HCT116 (cell line): ENCODE data around the gene DEPDC5. TPM values are rescaled to one million over a fixed set of nuclear protein-coding genes. Genes with fewer than 3 reads are reported as not detected.
A peak's percentile ranks its signal among the peaks of the same experiment; 100 is the strongest.

Experiments used
- ATAC-seq: fragments of 200-7000 bp; cut with Tn5 transposase; 2 replicates; pipeline ENCODE4 v1.9.1; 2020; ENCODE audit warnings: mild to moderate bottlenecking, moderate library complexity
- BruUV-seq: library from RNA; stranded (reverse); fragments of 400-500 nt; replicated peaks from 2 replicates; lab custom pipeline; 2021; lab: Mats Ljungman, UMichigan
- CTCF ChIA-PET: fragments of 300-600 bp; sonication (Branson Sonifier 250); formaldehyde crosslinking; loops from one replicate; lab custom pipeline; 2021; ENCODE audit warnings: antibody characterized with exemption; lab: Charles Lee
- POLR2A ChIA-PET: fragments of 300-600, 350-600 bp; sonication (Branson Sonifier 250); formaldehyde crosslinking; loops from one replicate; lab custom pipeline; 2021; ENCODE audit warnings: antibody characterized with exemption; lab: Charles Lee
- RAD21 ChIA-PET, 2 experiments: fragments of 300-600 bp; sonication (Branson Sonifier 250); formaldehyde crosslinking; loops; one replicate each; lab custom pipeline; 2023; ENCODE audit warnings: low total read pairs in 2 of 2; ENCODE audit not compliant: uncharacterized antibody in 2 of 2, unreplicated experiment in 2 of 2, low non-redundant PET in 1 of 2; lab: Charles Lee
- DNase-seq: peaks from one replicate; pipeline ENCODE4 v3.0.0-alpha.2; 2010; ENCODE audit warnings: low read depth, low spot score
- H2AFZ ChIP-seq: fragments of 200-600 bp; shearing (Covaris generic), sonication (generic); 2 replicates; pipeline ENCODE4 v1.6.1; 2017; ENCODE audit warnings: low read depth, mixed run types, mixed read lengths, antibody characterized with exemption, low read length; ENCODE audit not compliant: poor library complexity, severe bottlenecking
- H3K27ac ChIP-seq: 2 replicates; pipeline ENCODE4 v1.5.1; 2012; ENCODE audit warnings: low read depth, low read length
- H3K27me3 ChIP-seq: fragments of 200-600 bp; sonication (generic); 2 replicates; pipeline ENCODE4 v1.6.1; 2016; ENCODE audit warnings: mixed run types, low read length, mixed read lengths; ENCODE audit not compliant: insufficient read depth
- H3K36me3 ChIP-seq, 2 experiments: fragments of 200-500 bp in 1 of 2; fragments of 200-600 bp in 1 of 2; sonication (Bioruptor generic) in 1 of 2; sonication (generic) in 1 of 2; 2 replicates each; pipeline versions ENCODE4 v1.5.1 to v1.6.1; 2014 to 2016; ENCODE audit warnings: low read length in 2 of 2, inconsistent platforms in 1 of 2, mixed read lengths in 1 of 2, mixed run types in 1 of 2; ENCODE audit not compliant: insufficient read depth in 2 of 2, control insufficient read depth in 1 of 2
- H3K4me1 ChIP-seq, 2 experiments: fragments of 200-600 bp in 1 of 2; sonication (generic) in 1 of 2; 2 replicates each; pipeline versions ENCODE4 v1.5.1 to v1.6.1; 2012 to 2017; ENCODE audit warnings: low read length in 2 of 2, inconsistent platforms in 1 of 2, mild to moderate bottlenecking in 1 of 2, mixed read lengths in 1 of 2, mixed run types in 1 of 2, moderate library complexity in 1 of 2; ENCODE audit not compliant: insufficient read depth in 2 of 2, control insufficient read depth in 1 of 2
- H3K4me2 ChIP-seq: fragments of 200-600 bp; sonication (generic); 2 replicates; pipeline ENCODE4 v1.6.1; 2017; ENCODE audit warnings: mixed run types, low read length, mixed read lengths
- H3K4me3 ChIP-seq, 2 experiments: fragments of 200-600 bp in 1 of 2; sonication (generic) in 1 of 2; replicated peaks in 1 of 2; 2 replicates each; pipeline ENCODE4 v1.5.1; 2011 to 2016; ENCODE audit warnings: low read length in 2 of 2, control low read depth in 1 of 2, low read depth in 1 of 2, mild to moderate bottlenecking in 1 of 2, mixed read lengths in 1 of 2, mixed run types in 1 of 2
- H3K79me2 ChIP-seq: fragments of 200-600 bp; sonication (generic); 2 replicates; pipeline ENCODE4 v1.6.1; 2017; ENCODE audit warnings: mild to moderate bottlenecking, mixed run types, low read length, moderate library complexity, mixed read lengths; ENCODE audit not compliant: insufficient read depth
- H3K9ac ChIP-seq: fragments of 200-600 bp; sonication (generic); 2 replicates; pipeline ENCODE4 v1.6.1; 2016; ENCODE audit warnings: low read length, mixed read lengths
- H3K9me2 ChIP-seq: fragments of 200-600 bp; sonication (generic), shearing (Covaris generic); 2 replicates; pipeline ENCODE4 v1.6.1; 2017; ENCODE audit warnings: mixed run types, mild to moderate bottlenecking, moderate library complexity; ENCODE audit not compliant: insufficient read depth
- H3K9me3 ChIP-seq, 2 experiments: fragments of 200-500 bp in 1 of 2; fragments of 200-600 bp in 1 of 2; sonication (Bioruptor generic) in 1 of 2; sonication (generic) in 1 of 2; 2 replicates each; pipeline ENCODE4 v1.6.1; 2014 to 2017; ENCODE audit warnings: low read length in 2 of 2, mixed read lengths in 2 of 2, inconsistent platforms in 1 of 2, low read depth in 1 of 2, mild to moderate bottlenecking in 1 of 2, mixed run types in 1 of 2, moderate library complexity in 1 of 2; ENCODE audit not compliant: control insufficient read depth in 1 of 2, insufficient read depth in 1 of 2
- H4K20me1 ChIP-seq: fragments of 200-600 bp; sonication (generic), shearing (Covaris generic); 2 replicates; pipeline ENCODE4 v1.6.1; 2017; ENCODE audit warnings: mixed run types, mild to moderate bottlenecking, moderate library complexity; ENCODE audit not compliant: insufficient read depth
- CBX3 ChIP-seq: IDR thresholded peaks from 2 replicates; pipeline ENCODE4 v1.6.1; 2012; ENCODE audit warnings: low read depth
- CEBPB ChIP-seq: IDR thresholded peaks from 2 replicates; pipeline ENCODE4 v1.6.1; 2012; ENCODE audit warnings: low read depth
- ELF1 ChIP-seq: IDR thresholded peaks from 2 replicates; pipeline ENCODE4 v1.6.1; 2012; ENCODE audit warnings: low read depth, borderline replicate concordance
- EZH2 ChIP-seq: fragments of 200-600 bp; sonication (generic); IDR thresholded peaks from 2 replicates; pipeline ENCODE4 v1.6.1; 2017; ENCODE audit warnings: antibody characterized with exemption, mixed run types
- FOSL1 ChIP-seq: IDR thresholded peaks from 2 replicates; pipeline ENCODE4 v1.6.1; 2012; ENCODE audit warnings: low read depth
- JUND ChIP-seq: IDR thresholded peaks from 2 replicates; pipeline ENCODE4 v1.6.1; 2012
- POLR2A ChIP-seq: IDR thresholded peaks from 2 replicates; pipeline ENCODE4 v1.7.0; 2011; ENCODE audit warnings: borderline replicate concordance; ENCODE audit not compliant: insufficient read depth, insufficient read length; ENCODE audit errors: extremely low read depth
- POLR2AphosphoS5 ChIP-seq: IDR thresholded peaks from 2 replicates; pipeline ENCODE4 v1.6.1; 2011; ENCODE audit warnings: mild to moderate bottlenecking, low read depth, low read length, moderate library complexity
- RAD21 ChIP-seq: IDR thresholded peaks from 2 replicates; pipeline ENCODE4 v1.6.1; 2012; ENCODE audit warnings: low read depth, mild to moderate bottlenecking
- SP1 ChIP-seq: IDR thresholded peaks from 2 replicates; pipeline ENCODE4 v1.6.1; 2012; ENCODE audit warnings: low read depth
- SRF ChIP-seq: IDR thresholded peaks from 2 replicates; pipeline ENCODE4 v1.6.1; 2012; ENCODE audit warnings: low read depth
- TCF7L2 ChIP-seq: IDR thresholded peaks from 2 replicates; pipeline ENCODE4 v1.7.0; 2011; ENCODE audit warnings: borderline replicate concordance, inconsistent platforms; ENCODE audit not compliant: insufficient read depth, insufficient read length; ENCODE audit errors: extremely low read depth
- YY1 ChIP-seq: IDR thresholded peaks from 2 replicates; pipeline ENCODE4 v1.6.1; 2011; ENCODE audit warnings: low read length, low read depth, moderate library complexity, mild to moderate bottlenecking; ENCODE audit not compliant: insufficient replicate concordance; ENCODE audit errors: extremely low read depth
- intact Hi-C: fragments of 100-400 bp; cut with micrococcal nuclease; formaldehyde crosslinking; loops from 2 replicates; pipeline ENCODE4 v1.10.0; 2022
- total RNA-seq: library from RNA; stranded (reverse); gene quantifications from one replicate; pipeline ENCODE4 v1.2.1, GENCODE V29; 2021; ENCODE audit not compliant: unreplicated experiment
- TF ChIP-seq, protein P1 (sequence below): IDR thresholded peaks from 2 replicates; pipeline ENCODE4 v1.6.1; 2012
- TF ChIP-seq, protein P2 (sequence below): IDR thresholded peaks from 2 replicates; pipeline ENCODE4 v1.6.1; 2011; ENCODE audit warnings: mild to moderate bottlenecking, low read length, moderate library complexity; ENCODE audit not compliant: insufficient replicate concordance; ENCODE audit errors: extremely low read depth
- TF ChIP-seq, protein P3 (sequence below), 3 experiments: fragments of 200-600 bp in 1 of 3; sonication (generic) in 1 of 3; IDR thresholded peaks in 2 of 3; conservative IDR thresholded peaks in 1 of 3; 2 replicates each; pipeline ENCODE4 v1.5.1; 2012 to 2017; ENCODE audit warnings: low read depth in 2 of 3, low read length in 2 of 3, antibody characterized with exemption in 1 of 3, borderline replicate concordance in 1 of 3, control low read depth in 1 of 3, mild to moderate bottlenecking in 1 of 3, mixed read lengths in 1 of 3, mixed run types in 1 of 3, moderate library complexity in 1 of 3; ENCODE audit not compliant: insufficient read depth in 1 of 3
- TF ChIP-seq, protein P4 (sequence below): IDR thresholded peaks from 2 replicates; pipeline ENCODE4 v1.6.1; 2012
- TF ChIP-seq, protein P5 (sequence below): IDR thresholded peaks from 2 replicates; pipeline ENCODE4 v1.6.1; 2012; ENCODE audit warnings: low read depth

The DEPDC5 gene
- total RNA-seq, 1 experiment from 2014 or later, result 35.0 TPM

DNA sequence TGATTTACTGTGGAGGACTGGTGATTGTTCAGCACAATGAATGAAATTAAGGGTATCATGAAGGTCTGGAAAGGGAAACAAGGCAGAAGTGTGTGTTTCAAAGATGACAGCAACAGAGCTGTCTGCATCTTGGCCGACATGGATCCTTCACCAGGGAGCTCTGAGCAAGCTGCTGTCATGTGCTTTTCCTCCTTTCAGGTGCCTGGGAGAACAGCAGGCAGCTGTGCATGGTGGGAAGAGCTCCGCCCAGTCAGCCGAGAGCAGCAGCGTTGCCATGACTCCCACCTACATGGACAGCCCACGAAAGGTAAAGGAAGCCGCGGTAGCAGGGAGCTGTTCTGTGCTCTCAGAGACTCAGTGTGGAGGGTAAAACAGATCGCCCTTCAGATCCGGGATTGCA, 103.4 kb downstream of the DEPDC5 start:
- TF ChIP-seq CBX3 (no peak), EZH2 (no peak), JUND (no peak), CEBPB (no peak), SP1 (no peak), POLR2AphosphoS5 (no peak), ELF1 (no peak), POLR2A (no peak), FOSL1 (no peak), YY1 (no peak), TCF7L2 (no peak), RAD21 (no peak), SRF (no peak)
- TF ChIP-seq, protein P1, sequence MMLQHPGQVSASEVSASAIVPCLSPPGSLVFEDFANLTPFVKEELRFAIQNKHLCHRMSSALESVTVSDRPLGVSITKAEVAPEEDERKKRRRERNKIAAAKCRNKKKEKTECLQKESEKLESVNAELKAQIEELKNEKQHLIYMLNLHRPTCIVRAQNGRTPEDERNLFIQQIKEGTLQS, result no peak
- TF ChIP-seq, protein P2, sequence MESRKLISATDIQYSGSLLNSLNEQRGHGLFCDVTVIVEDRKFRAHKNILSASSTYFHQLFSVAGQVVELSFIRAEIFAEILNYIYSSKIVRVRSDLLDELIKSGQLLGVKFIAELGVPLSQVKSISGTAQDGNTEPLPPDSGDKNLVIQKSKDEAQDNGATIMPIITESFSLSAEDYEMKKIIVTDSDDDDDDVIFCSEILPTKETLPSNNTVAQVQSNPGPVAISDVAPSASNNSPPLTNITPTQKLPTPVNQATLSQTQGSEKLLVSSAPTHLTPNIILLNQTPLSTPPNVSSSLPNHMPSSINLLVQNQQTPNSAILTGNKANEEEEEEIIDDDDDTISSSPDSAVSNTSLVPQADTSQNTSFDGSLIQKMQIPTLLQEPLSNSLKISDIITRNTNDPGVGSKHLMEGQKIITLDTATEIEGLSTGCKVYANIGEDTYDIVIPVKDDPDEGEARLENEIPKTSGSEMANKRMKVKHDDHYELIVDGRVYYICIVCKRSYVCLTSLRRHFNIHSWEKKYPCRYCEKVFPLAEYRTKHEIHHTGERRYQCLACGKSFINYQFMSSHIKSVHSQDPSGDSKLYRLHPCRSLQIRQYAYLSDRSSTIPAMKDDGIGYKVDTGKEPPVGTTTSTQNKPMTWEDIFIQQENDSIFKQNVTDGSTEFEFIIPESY, result no peak
- TF ChIP-seq, protein P3, sequence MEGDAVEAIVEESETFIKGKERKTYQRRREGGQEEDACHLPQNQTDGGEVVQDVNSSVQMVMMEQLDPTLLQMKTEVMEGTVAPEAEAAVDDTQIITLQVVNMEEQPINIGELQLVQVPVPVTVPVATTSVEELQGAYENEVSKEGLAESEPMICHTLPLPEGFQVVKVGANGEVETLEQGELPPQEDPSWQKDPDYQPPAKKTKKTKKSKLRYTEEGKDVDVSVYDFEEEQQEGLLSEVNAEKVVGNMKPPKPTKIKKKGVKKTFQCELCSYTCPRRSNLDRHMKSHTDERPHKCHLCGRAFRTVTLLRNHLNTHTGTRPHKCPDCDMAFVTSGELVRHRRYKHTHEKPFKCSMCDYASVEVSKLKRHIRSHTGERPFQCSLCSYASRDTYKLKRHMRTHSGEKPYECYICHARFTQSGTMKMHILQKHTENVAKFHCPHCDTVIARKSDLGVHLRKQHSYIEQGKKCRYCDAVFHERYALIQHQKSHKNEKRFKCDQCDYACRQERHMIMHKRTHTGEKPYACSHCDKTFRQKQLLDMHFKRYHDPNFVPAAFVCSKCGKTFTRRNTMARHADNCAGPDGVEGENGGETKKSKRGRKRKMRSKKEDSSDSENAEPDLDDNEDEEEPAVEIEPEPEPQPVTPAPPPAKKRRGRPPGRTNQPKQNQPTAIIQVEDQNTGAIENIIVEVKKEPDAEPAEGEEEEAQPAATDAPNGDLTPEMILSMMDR (IDR thresholded peaks at IDR 0.05 in 2 of 3, conservative IDR thresholded peaks at IDR 0.05 in 1 of 3; ENCODE audit: borderline replicate concordance in 1 of 3, insufficient read depth in 1 of 3, low read depth in 2 of 3, low read length in 2 of 3), result no peak
- TF ChIP-seq, protein P4, sequence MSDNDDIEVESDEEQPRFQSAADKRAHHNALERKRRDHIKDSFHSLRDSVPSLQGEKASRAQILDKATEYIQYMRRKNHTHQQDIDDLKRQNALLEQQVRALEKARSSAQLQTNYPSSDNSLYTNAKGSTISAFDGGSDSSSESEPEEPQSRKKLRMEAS, result no peak
- TF ChIP-seq, protein P5, sequence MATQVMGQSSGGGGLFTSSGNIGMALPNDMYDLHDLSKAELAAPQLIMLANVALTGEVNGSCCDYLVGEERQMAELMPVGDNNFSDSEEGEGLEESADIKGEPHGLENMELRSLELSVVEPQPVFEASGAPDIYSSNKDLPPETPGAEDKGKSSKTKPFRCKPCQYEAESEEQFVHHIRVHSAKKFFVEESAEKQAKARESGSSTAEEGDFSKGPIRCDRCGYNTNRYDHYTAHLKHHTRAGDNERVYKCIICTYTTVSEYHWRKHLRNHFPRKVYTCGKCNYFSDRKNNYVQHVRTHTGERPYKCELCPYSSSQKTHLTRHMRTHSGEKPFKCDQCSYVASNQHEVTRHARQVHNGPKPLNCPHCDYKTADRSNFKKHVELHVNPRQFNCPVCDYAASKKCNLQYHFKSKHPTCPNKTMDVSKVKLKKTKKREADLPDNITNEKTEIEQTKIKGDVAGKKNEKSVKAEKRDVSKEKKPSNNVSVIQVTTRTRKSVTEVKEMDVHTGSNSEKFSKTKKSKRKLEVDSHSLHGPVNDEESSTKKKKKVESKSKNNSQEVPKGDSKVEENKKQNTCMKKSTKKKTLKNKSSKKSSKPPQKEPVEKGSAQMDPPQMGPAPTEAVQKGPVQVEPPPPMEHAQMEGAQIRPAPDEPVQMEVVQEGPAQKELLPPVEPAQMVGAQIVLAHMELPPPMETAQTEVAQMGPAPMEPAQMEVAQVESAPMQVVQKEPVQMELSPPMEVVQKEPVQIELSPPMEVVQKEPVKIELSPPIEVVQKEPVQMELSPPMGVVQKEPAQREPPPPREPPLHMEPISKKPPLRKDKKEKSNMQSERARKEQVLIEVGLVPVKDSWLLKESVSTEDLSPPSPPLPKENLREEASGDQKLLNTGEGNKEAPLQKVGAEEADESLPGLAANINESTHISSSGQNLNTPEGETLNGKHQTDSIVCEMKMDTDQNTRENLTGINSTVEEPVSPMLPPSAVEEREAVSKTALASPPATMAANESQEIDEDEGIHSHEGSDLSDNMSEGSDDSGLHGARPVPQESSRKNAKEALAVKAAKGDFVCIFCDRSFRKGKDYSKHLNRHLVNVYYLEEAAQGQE, result no peak
- no peak for DNase-seq
- H3K4me3 ChIP-seq, result no peak overlapping the region
- H3K27ac ChIP-seq, result no peak overlapping the region
- no TSS peak for BruUV-seq
- H4K20me1 ChIP-seq, result no peaks in the 10 kb centered on the region
- H3K4me2 ChIP-seq, result no peak overlapping the region
- H3K9ac ChIP-seq, result no peak overlapping the region
- no peaks in the 10 kb centered on the region for H3K9me3 ChIP-seq
- H3K79me2 ChIP-seq, result no peaks in the 10 kb centered on the region
- no peaks in the 10 kb centered on the region for H3K27me3 ChIP-seq
- peak; percentile 69 for ATAC-seq
- CTCF ChIA-PET, result no interaction called here
- H3K36me3 ChIP-seq, result peaks cover 0 to 5% of the 10 kb centered on the region in 2 experiments; a peak in 2 of 4 replicates
- H2AFZ ChIP-seq, result no peak overlapping the region
- RAD21 ChIA-PET, result no interaction called here
- POLR2A ChIA-PET, result no interaction called here
- H3K4me1 ChIP-seq, result no peaks in the 10 kb centered on the region
- no peaks in the 10 kb centered on the region for H3K9me2 ChIP-seq
- intact Hi-C loops, result no loop called here
